Astrocyte (in vitro differentiated cells and primary cell): ENCODE measurements around the gene DAZAP1. TPM values are rescaled to one million over a fixed set of nuclear protein-coding genes. Genes with fewer than 3 reads are reported as not detected.

Source experiments
- DNase-seq: peaks from one replicate; pipeline ENCODE4 v3.0.0-alpha.2; 2010; ENCODE audit warnings: low read depth
- FAIRE-seq: peaks from 2 replicates; lab custom pipeline; 2011; peaks lifted over from hg19 to GRCh38; lab: Jason Lieb, UNC
- H2AFZ ChIP-seq: 2 replicates; pipeline ENCODE4 v1.6.0; 2012; ENCODE audit warnings: low read depth, low read length, inconsistent platforms
- H3K27ac ChIP-seq: 2 replicates; pipeline ENCODE4 v1.5.1; 2011; ENCODE audit warnings: low read depth, low read length, inconsistent platforms
- H3K27me3 ChIP-seq: 2 replicates; pipeline ENCODE4 v1.6.0; 2011; ENCODE audit warnings: low read length, inconsistent platforms; ENCODE audit not compliant: insufficient read depth
- H3K36me3 ChIP-seq: 2 replicates; pipeline ENCODE4 v1.5.1; 2011; ENCODE audit warnings: low read length, inconsistent platforms; ENCODE audit not compliant: insufficient read depth
- H3K4me1 ChIP-seq: 2 replicates; pipeline ENCODE4 v1.5.1; 2011; ENCODE audit warnings: low read length, inconsistent platforms; ENCODE audit not compliant: insufficient read depth
- H3K4me2 ChIP-seq: 2 replicates; pipeline ENCODE4 v1.6.0; 2012; ENCODE audit warnings: low read length, inconsistent platforms
- H3K4me3 ChIP-seq: 2 replicates; pipeline ENCODE4 v1.5.1; 2011; ENCODE audit warnings: low read depth, mild to moderate bottlenecking, low read length, inconsistent platforms; ENCODE audit not compliant: insufficient read depth
- H3K79me2 ChIP-seq: 2 replicates; pipeline ENCODE4 v1.6.0; 2012; ENCODE audit warnings: mild to moderate bottlenecking, low read length, inconsistent platforms; ENCODE audit not compliant: insufficient read depth
- H3K9ac ChIP-seq: 2 replicates; pipeline ENCODE4 v1.6.0; 2012; ENCODE audit warnings: mild to moderate bottlenecking, low read length, inconsistent platforms
- H3K9me3 ChIP-seq: 2 replicates; pipeline ENCODE4 v1.5.1; 2012; ENCODE audit warnings: low read depth, mild to moderate bottlenecking, low read length, inconsistent platforms; ENCODE audit not compliant: insufficient read depth
- H4K20me1 ChIP-seq: 2 replicates; pipeline ENCODE4 v1.6.0; 2012; ENCODE audit warnings: low read length, inconsistent platforms; ENCODE audit not compliant: insufficient read depth
- H3K27ac Mint-ChIP-seq: one replicate; pipeline ENCODE4 v1.8.0; 2021; ENCODE audit warnings: mild to moderate bottlenecking, mixed read lengths; ENCODE audit not compliant: unreplicated experiment
- H3K27me3 Mint-ChIP-seq: one replicate; pipeline ENCODE4 v1.8.0; 2021; ENCODE audit warnings: low read depth, mixed read lengths; ENCODE audit not compliant: unreplicated experiment
- H3K36me3 Mint-ChIP-seq: one replicate; pipeline ENCODE4 v1.8.0; 2021; ENCODE audit warnings: low read depth, mixed read lengths; ENCODE audit not compliant: unreplicated experiment
- H3K4me1 Mint-ChIP-seq: one replicate; pipeline ENCODE4 v1.8.0; 2021; ENCODE audit warnings: low read depth, mixed read lengths; ENCODE audit not compliant: unreplicated experiment
- H3K4me3 Mint-ChIP-seq: one replicate; pipeline ENCODE4 v1.8.0; 2021; ENCODE audit warnings: mild to moderate bottlenecking, moderate library complexity, mixed read lengths; ENCODE audit not compliant: unreplicated experiment
- H3K9me3 Mint-ChIP-seq: one replicate; pipeline ENCODE4 v1.8.0; 2021; ENCODE audit warnings: mild to moderate bottlenecking, mixed read lengths; ENCODE audit not compliant: unreplicated experiment
- CTCF ChIP-seq: IDR thresholded peaks from 2 replicates; pipeline ENCODE4 v1.5.1; 2011; ENCODE audit warnings: low read depth, mild to moderate bottlenecking, inconsistent platforms, low read length, moderate library complexity; ENCODE audit not compliant: insufficient read depth
- EZH2 ChIP-seq: IDR thresholded peaks from 2 replicates; pipeline ENCODE4 v1.6.1; 2012; ENCODE audit warnings: mild to moderate bottlenecking, low read length, inconsistent platforms; ENCODE audit not compliant: insufficient read depth
- total RNA-seq: library from RNA; stranded (reverse); gene quantifications from 2 replicates; pipeline ENCODE4 v1.2.1, GENCODE V29; 2021

Gene DAZAP1
- total RNA-seq, 1 donor from 2014 or later: 108 TPM

DNA sequence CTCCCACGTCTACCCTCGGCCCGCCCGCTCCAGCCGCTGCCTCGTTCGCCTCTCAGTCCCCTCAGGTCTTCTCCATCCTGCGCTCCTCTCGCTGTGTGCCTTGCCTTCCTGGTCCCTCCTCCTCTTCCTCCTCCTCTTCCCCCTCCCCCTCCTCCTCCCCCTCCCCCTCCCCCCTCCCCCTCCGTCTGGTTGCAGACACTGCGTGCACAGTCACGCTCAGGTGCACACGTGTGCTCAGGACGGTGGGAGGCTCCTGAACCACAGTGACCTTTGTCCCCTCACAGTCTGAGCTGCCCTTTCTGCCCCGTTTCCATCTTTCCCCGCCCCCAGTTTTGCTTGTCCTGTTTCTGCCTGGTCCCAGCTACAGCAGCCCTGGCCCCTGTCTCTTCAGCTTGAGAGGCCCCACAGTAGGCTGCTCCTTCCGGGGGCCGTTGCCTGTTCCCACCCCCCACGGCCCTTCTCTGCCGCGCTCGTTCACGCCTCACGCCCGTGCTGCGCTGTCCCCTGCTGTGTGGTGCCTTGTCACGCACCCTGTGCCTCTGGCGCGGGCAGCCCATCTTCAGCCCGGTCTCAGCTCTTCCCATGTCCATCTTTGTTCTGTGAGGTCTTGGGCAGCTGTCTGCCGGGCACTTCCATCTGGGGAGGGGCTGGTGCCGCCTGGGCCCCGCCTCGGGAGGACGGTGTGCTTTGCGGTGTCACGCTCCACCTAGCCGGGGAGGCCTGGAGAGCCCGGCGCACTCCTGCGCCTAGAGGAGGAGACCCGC, 17.0 kb downstream of the DAZAP1 start:
- Histone ChIP-seq H3K4me3 (no peak overlapping the region), H3K4me1 (peaks cover 10% of the 10 kb centered on the region), H3K36me3 (peaks cover 23% of the 10 kb centered on the region), H4K20me1 (peaks cover 79% of the 10 kb centered on the region), H2AFZ (no peak overlapping the region), H3K79me2 (peaks cover 90% of the 10 kb centered on the region), H3K9me3 (no peaks in the 10 kb centered on the region), H3K9ac (no peak overlapping the region), H3K27ac (peak overlapping the region; percentile 0), H3K27me3 (no peaks in the 10 kb centered on the region), H3K4me2 (no peak overlapping the region)
- Mint-ChIP-seq H3K27me3 (no peaks in the 10 kb centered on the region), H3K4me3 (peak overlapping the region; percentile 57), H3K9me3 (no peaks in the 10 kb centered on the region), H3K36me3 (peaks cover 6% of the 10 kb centered on the region), H3K4me1 (peaks cover under 1% of the 10 kb centered on the region), H3K27ac (no peak overlapping the region)
- no peak for FAIRE-seq
- TF ChIP-seq CTCF: no peak
- TF ChIP-seq EZH2: no peak
- no peak for DNase-seq

DNA sequence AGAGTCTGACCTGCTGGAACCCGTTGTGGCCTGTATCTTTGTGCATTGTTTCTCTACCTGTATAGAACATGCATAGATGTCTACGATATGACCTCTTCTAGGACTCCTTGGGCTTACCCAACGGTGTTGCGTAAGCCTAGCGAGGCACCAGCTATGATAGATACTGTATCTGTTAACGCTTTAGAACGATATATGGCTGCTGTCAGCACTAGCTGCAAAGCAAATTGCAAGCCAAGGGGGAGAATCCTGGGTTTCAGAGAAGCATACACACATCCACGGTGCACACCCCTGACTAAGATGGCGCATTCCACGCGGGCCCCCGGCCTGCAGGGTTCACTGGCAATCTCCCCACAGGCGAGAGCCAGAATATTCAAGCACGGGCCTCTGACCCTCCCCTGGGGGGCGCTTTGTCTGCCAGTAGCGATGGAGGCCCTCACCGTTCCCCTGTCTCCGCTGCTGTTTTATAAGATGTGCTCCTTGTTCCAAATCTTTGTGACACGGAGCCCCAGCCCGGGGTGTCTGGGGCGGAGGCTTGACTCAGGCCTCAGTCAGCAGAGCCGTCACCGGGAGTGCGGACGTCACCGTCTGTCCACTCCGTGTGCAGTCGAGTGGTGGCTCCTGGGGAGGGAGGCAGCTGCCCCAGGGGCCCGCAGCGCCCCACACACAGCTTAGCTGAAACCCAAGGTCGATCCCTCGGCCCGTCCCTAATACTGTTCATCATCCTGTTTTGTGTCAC, 17.9 kb downstream of the DAZAP1 start:
- Histone ChIP-seq H3K9ac (peak overlapping the region; percentile 32), H3K79me2 (peaks cover 89% of the 10 kb centered on the region), H3K4me2 (peak overlapping the region; percentile 23), H3K4me3 (no peak overlapping the region), H3K27ac (peak overlapping the region; percentile 44), H3K36me3 (peaks cover 20% of the 10 kb centered on the region), H2AFZ (no peak overlapping the region), H3K27me3 (no peaks in the 10 kb centered on the region), H3K9me3 (no peaks in the 10 kb centered on the region), H3K4me1 (peaks cover 10% of the 10 kb centered on the region), H4K20me1 (peaks cover 72% of the 10 kb centered on the region)
- H3K9me3 Mint-ChIP-seq: no peaks in the 10 kb centered on the region
- H3K4me1 Mint-ChIP-seq: no peaks in the 10 kb centered on the region
- DNase-seq (no peak), FAIRE-seq (no peak)
- no peak overlapping the region for H3K4me3 Mint-ChIP-seq
- H3K27ac Mint-ChIP-seq: peak overlapping the region; percentile 10
- TF ChIP-seq EZH2 (no peak), CTCF (no peak)
- H3K27me3 Mint-ChIP-seq: no peaks in the 10 kb centered on the region
- peaks cover 6% of the 10 kb centered on the region for H3K36me3 Mint-ChIP-seq
